Measurements from ENCODE around the gene BSX. TPM values are rescaled to one million over a fixed set of nuclear protein-coding genes. Genes with fewer than 3 reads are reported as not detected.

Gene BSX
- total RNA-seq (not detected), polyA plus RNA-seq (not detected)

GRCh38 chr11:122981388-122982264 lies at the start of gene BSX:
Gene BSX, minus strand, starts transcription at chr11:122981834. Its CDS starts 163 bp downstream, at chr11:122981671.
- ChIA-PET POLR2A (ENCODE audit: partially characterized antibody) (no interaction called here), CTCF (ENCODE audit: partially characterized antibody) (no interaction called here)
- Mint-ChIP-seq H3K27me3 (peaks cover 68 to 81% of the 10 kb centered on the region in 2 donors), H3K4me3 (peak within 1 kb of the TSS in 6 of 8 donors; percentile 1 to 62 (median 33)), H3K9me3 (peaks cover 0 to 22% (median 6%) of the 10 kb centered on the region in 8 donors), H3K27ac (peak within 1 kb of the TSS in 1 of 7 donors; percentile 50), H3K36me3 (peaks cover 0 to 4% of the 10 kb centered on the region in 2 donors), H3K4me1 (peaks cover 22 to 57% (median 33%) of the 10 kb centered on the region in 4 donors)
- Histone ChIP-seq H3K27ac (ENCODE audit: low read depth, low read length) (no peak within 1 kb of the TSS), H3K4me1 (ENCODE audit: insufficient read depth, low read length) (peaks cover 25% of the 10 kb centered on the region), H3K27me3 (ENCODE audit: insufficient read depth, low read length) (peaks cover 77% of the 10 kb centered on the region), H3K36me3 (ENCODE audit: insufficient read depth, low read length) (no peaks in the 10 kb centered on the region), H3K4me3 (ENCODE audit: low read length in 2 of 2) (no peak within 1 kb of the TSS), H3K9me3 (ENCODE audit: control insufficient read depth in 1 of 2, low read length in 2 of 2) (no peaks in the 10 kb centered on the region)
- intact Hi-C loops (cut with micrococcal nuclease) = no loop called here
- DNase-seq = peak; percentile 29 to 41 (median 39)

GRCh38 chr11:123030517-123030916 lies 48.9 kb upstream of the BSX start:
- Mint-ChIP-seq H3K4me1 (peaks cover 0 to 2% (median 0%) of the 10 kb centered on the region in 4 donors), H3K4me3 (no peak overlapping the region), H3K27ac (no peak overlapping the region), H3K9me3 (no peaks in the 10 kb centered on the region), H3K27me3 (peaks cover 0 to 2% of the 10 kb centered on the region in 2 donors), H3K36me3 (no peaks in the 10 kb centered on the region)
- Histone ChIP-seq H3K4me1 (ENCODE audit: insufficient read depth, low read length) (no peaks in the 10 kb centered on the region), H3K27me3 (ENCODE audit: insufficient read depth, low read length) (no peaks in the 10 kb centered on the region), H3K36me3 (ENCODE audit: insufficient read depth, low read length) (no peaks in the 10 kb centered on the region), H3K27ac (ENCODE audit: low read depth, low read length) (no peak overlapping the region), H3K4me3 (ENCODE audit: low read length in 2 of 2) (no peak overlapping the region), H3K9me3 (ENCODE audit: control insufficient read depth in 1 of 2, low read length in 2 of 2) (no peaks in the 10 kb centered on the region)
- ChIA-PET CTCF (ENCODE audit: partially characterized antibody) (interaction anchor here (1.0 to 12.1 kb wide), 6 partner anchors 8 to 165 kb away, joined by 3 to 193 read pairs (median 8); no protein-coding TSS in a partner anchor), POLR2A (ENCODE audit: partially characterized antibody) (interaction anchor here (1.3 kb wide), 1 partner anchor 31 kb away, joined by 3 read pairs; the partner anchor contains the start of gene HSPA8)
- DNase-seq = no peak
- intact Hi-C loops (cut with micrococcal nuclease) = no loop called here

GRCh38 chr11:123020968-123021367 lies 39.3 kb upstream of the BSX start:
- POLR2A ChIA-PET (ENCODE audit: partially characterized antibody) = interaction anchor here (0.9 kb wide), 1 partner anchor 41 kb away, joined by 4 read pairs; the partner anchor contains the start of gene HSPA8
- intact Hi-C loops (cut with micrococcal nuclease) = no loop called here
- Mint-ChIP-seq H3K4me1 (peaks cover 5 to 8% (median 8%) of the 10 kb centered on the region in 4 donors), H3K36me3 (no peaks in the 10 kb centered on the region), H3K27ac (no peak overlapping the region), H3K4me3 (no peak overlapping the region), H3K27me3 (peaks cover 3 to 4% of the 10 kb centered on the region in 2 donors), H3K9me3 (peaks cover 0 to 1% (median 0%) of the 10 kb centered on the region in 8 donors)
- peaks cover 8% of the 10 kb centered on the region for H3K4me1 ChIP-seq (ENCODE audit: insufficient read depth, low read length)
- H3K4me3 ChIP-seq (ENCODE audit: low read length in 2 of 2) = no peak overlapping the region
- no peaks in the 10 kb centered on the region for H3K9me3 ChIP-seq (ENCODE audit: control insufficient read depth in 1 of 2, low read length in 2 of 2)
- no peak overlapping the region for H3K27ac ChIP-seq (ENCODE audit: low read depth, low read length)
- no peaks in the 10 kb centered on the region for H3K27me3 ChIP-seq (ENCODE audit: insufficient read depth, low read length)
- CTCF ChIA-PET (ENCODE audit: partially characterized antibody) = interaction anchor here (0.7 to 12.1 kb wide), 21 partner anchors 8 to 1742 kb away, joined by 3 to 193 read pairs (median 4); no protein-coding TSS in a partner anchor
- peak in 4 of 5 donors; percentile 21 to 34 (median 26) for DNase-seq
- H3K36me3 ChIP-seq (ENCODE audit: insufficient read depth, low read length) = no peaks in the 10 kb centered on the region

- ChIA-PET POLR2A (ENCODE audit: partially characterized antibody) (no interaction called here), CTCF (ENCODE audit: partially characterized antibody) (interaction anchor here (0.7 to 12.1 kb wide), 3 partner anchors 36 to 153 kb away, joined by 3 to 193 read pairs (median 99); no protein-coding TSS in a partner anchor)
- peaks cover 8% of the 10 kb centered on the region for H3K4me1 ChIP-seq (ENCODE audit: insufficient read depth, low read length)
- Mint-ChIP-seq H3K4me1 (peaks cover 5 to 8% (median 8%) of the 10 kb centered on the region in 4 donors), H3K36me3 (no peaks in the 10 kb centered on the region), H3K9me3 (peaks cover 0 to 1% (median 0%) of the 10 kb centered on the region in 8 donors), H3K27me3 (peaks cover 2 to 6% of the 10 kb centered on the region in 2 donors), H3K4me3 (no peak overlapping the region), H3K27ac (no peak overlapping the region)
- no peaks in the 10 kb centered on the region for H3K27me3 ChIP-seq (ENCODE audit: insufficient read depth, low read length)
- intact Hi-C loops (cut with micrococcal nuclease) = no loop called here
- H3K36me3 ChIP-seq (ENCODE audit: insufficient read depth, low read length) = no peaks in the 10 kb centered on the region
- H3K9me3 ChIP-seq (ENCODE audit: control insufficient read depth in 1 of 2, low read length in 2 of 2) = no peaks in the 10 kb centered on the region
- DNase-seq = no peak
- no peak overlapping the region for H3K27ac ChIP-seq (ENCODE audit: low read depth, low read length)
- H3K4me3 ChIP-seq (ENCODE audit: low read length in 2 of 2) = no peak overlapping the region
These were observed 37.1 kb upstream of the BSX start for GRCh38 chr11:123018702-123019101.

GRCh38 chr11:123011510-123011909 lies 29.9 kb upstream of the BSX start:
- Mint-ChIP-seq H3K36me3 (no peaks in the 10 kb centered on the region), H3K27me3 (peaks cover 1 to 11% of the 10 kb centered on the region in 2 donors)

GRCh38 chr11:123006860-123007542 lies 25.4 kb upstream of the BSX start:
- ChIA-PET POLR2A (ENCODE audit: partially characterized antibody) (no interaction called here), CTCF (ENCODE audit: partially characterized antibody) (no interaction called here)
- H3K4me3 ChIP-seq (ENCODE audit: low read length in 2 of 2) = no peak overlapping the region
- H3K27ac Mint-ChIP-seq = no peak overlapping the region
- no peak overlapping the region for H3K27ac ChIP-seq (ENCODE audit: low read depth, low read length)
- H3K27me3 ChIP-seq (ENCODE audit: insufficient read depth, low read length) = no peaks in the 10 kb centered on the region
- DNase-seq = no peak
- no peaks in the 10 kb centered on the region for H3K4me1 Mint-ChIP-seq
- H3K4me3 Mint-ChIP-seq = no peak overlapping the region
- no peaks in the 10 kb centered on the region for H3K36me3 Mint-ChIP-seq
- H3K9me3 Mint-ChIP-seq = no peaks in the 10 kb centered on the region
- peaks cover 4 to 7% of the 10 kb centered on the region in 2 donors for H3K27me3 Mint-ChIP-seq
- no peaks in the 10 kb centered on the region for H3K36me3 ChIP-seq (ENCODE audit: insufficient read depth, low read length)
- H3K4me1 ChIP-seq (ENCODE audit: insufficient read depth, low read length) = no peaks in the 10 kb centered on the region
- intact Hi-C loops (cut with micrococcal nuclease) = no loop called here
- no peaks in the 10 kb centered on the region for H3K9me3 ChIP-seq (ENCODE audit: control insufficient read depth in 1 of 2, low read length in 2 of 2)

More at GRCh38 chr11:123011510-123011909, 29.9 kb upstream of the BSX start:
- intact Hi-C loops (cut with micrococcal nuclease) = no loop called here
- DNase-seq = no peak
- Histone ChIP-seq H3K4me1 (ENCODE audit: insufficient read depth, low read length) (no peaks in the 10 kb centered on the region), H3K4me3 (ENCODE audit: low read length in 2 of 2) (no peak overlapping the region), H3K27ac (ENCODE audit: low read depth, low read length) (no peak overlapping the region), H3K27me3 (ENCODE audit: insufficient read depth, low read length) (no peaks in the 10 kb centered on the region), H3K9me3 (ENCODE audit: control insufficient read depth in 1 of 2, low read length in 2 of 2) (no peaks in the 10 kb centered on the region), H3K36me3 (ENCODE audit: insufficient read depth, low read length) (no peaks in the 10 kb centered on the region)
- POLR2A ChIA-PET (ENCODE audit: partially characterized antibody) = no interaction called here
- H3K9me3 Mint-ChIP-seq = peaks cover 0 to 1% (median 0%) of the 10 kb centered on the region in 8 donors
- no peaks in the 10 kb centered on the region for H3K4me1 Mint-ChIP-seq
- H3K4me3 Mint-ChIP-seq = no peak overlapping the region
- CTCF ChIA-PET (ENCODE audit: partially characterized antibody) = interaction anchor here (1.1 to 1.8 kb wide), 2 partner anchors 10 to 11 kb away, joined by 3 to 7 read pairs; no protein-coding TSS in a partner anchor
- H3K27ac Mint-ChIP-seq = no peak overlapping the region

- CTCF ChIA-PET (ENCODE audit: partially characterized antibody) = interaction anchor here (1.1 to 2.0 kb wide), 2 partner anchors 22 to 102 kb away, joined by 3 to 7 read pairs; no protein-coding TSS in a partner anchor
- Mint-ChIP-seq H3K27me3 (peaks cover 10 to 17% of the 10 kb centered on the region in 2 donors), H3K9me3 (no peaks in the 10 kb centered on the region), H3K27ac (no peak overlapping the region), H3K4me1 (no peaks in the 10 kb centered on the region), H3K36me3 (no peaks in the 10 kb centered on the region), H3K4me3 (no peak overlapping the region)
- no peaks in the 10 kb centered on the region for H3K4me1 ChIP-seq (ENCODE audit: insufficient read depth, low read length)
- H3K27me3 ChIP-seq (ENCODE audit: insufficient read depth, low read length) = no peaks in the 10 kb centered on the region
- intact Hi-C loops (cut with micrococcal nuclease) = no loop called here
- H3K4me3 ChIP-seq (ENCODE audit: low read length in 2 of 2) = no peak overlapping the region
- H3K9me3 ChIP-seq (ENCODE audit: control insufficient read depth in 1 of 2, low read length in 2 of 2) = no peaks in the 10 kb centered on the region
- no peak overlapping the region for H3K27ac ChIP-seq (ENCODE audit: low read depth, low read length)
- DNase-seq = no peak
- no peaks in the 10 kb centered on the region for H3K36me3 ChIP-seq (ENCODE audit: insufficient read depth, low read length)
- POLR2A ChIA-PET (ENCODE audit: partially characterized antibody) = no interaction called here
These were observed 19.1 kb upstream of the BSX start for GRCh38 chr11:123000721-123001120.

All from CD4-positive, alpha-beta memory T cell (primary cell).